HG03060 (cell line): ENCODE results near the gene KCNK5.

ENCODE experiments used
- ATAC-seq: cut with Tn5 transposase; IDR thresholded peaks from one replicate; pipeline ENCODE4 v1.9.1; 2021; ENCODE audit warnings: low read depth, moderate number of reproducible peaks; ENCODE audit not compliant: unreplicated experiment

Gene KCNK5

GRCh38 chr6:39144481-39145173 lies 84.6 kb downstream of the KCNK5 start:
- ATAC-seq: no peak

GRCh38 chr6:39143238-39143930 lies 85.9 kb downstream of the KCNK5 start:
- ATAC-seq: no peak

- no peak for ATAC-seq
These were observed 88.6 kb downstream of the KCNK5 start for GRCh38 chr6:39140556-39141167.
